AG09309 (cell line): Measurements from ENCODE around the gene IDH3G.

Experiments used
- DNase-seq: peaks from one replicate; pipeline ENCODE4 v3.0.0-alpha.2; 2010; ENCODE audit warnings: low read depth
- H3K4me3 ChIP-seq: 2 replicates; pipeline ENCODE4 v1.5.1; 2011; ENCODE audit warnings: mild to moderate bottlenecking, low read depth, low read length, moderate library complexity; ENCODE audit not compliant: control insufficient read depth
- TF ChIP-seq, protein P1 (sequence below): IDR thresholded peaks from 2 replicates; pipeline ENCODE4 v1.5.1; 2011; ENCODE audit warnings: mild to moderate bottlenecking, low read depth, low read length, inconsistent platforms; ENCODE audit not compliant: insufficient read depth, control insufficient read depth; ENCODE audit errors: missing control alignments

Gene IDH3G

DNA sequence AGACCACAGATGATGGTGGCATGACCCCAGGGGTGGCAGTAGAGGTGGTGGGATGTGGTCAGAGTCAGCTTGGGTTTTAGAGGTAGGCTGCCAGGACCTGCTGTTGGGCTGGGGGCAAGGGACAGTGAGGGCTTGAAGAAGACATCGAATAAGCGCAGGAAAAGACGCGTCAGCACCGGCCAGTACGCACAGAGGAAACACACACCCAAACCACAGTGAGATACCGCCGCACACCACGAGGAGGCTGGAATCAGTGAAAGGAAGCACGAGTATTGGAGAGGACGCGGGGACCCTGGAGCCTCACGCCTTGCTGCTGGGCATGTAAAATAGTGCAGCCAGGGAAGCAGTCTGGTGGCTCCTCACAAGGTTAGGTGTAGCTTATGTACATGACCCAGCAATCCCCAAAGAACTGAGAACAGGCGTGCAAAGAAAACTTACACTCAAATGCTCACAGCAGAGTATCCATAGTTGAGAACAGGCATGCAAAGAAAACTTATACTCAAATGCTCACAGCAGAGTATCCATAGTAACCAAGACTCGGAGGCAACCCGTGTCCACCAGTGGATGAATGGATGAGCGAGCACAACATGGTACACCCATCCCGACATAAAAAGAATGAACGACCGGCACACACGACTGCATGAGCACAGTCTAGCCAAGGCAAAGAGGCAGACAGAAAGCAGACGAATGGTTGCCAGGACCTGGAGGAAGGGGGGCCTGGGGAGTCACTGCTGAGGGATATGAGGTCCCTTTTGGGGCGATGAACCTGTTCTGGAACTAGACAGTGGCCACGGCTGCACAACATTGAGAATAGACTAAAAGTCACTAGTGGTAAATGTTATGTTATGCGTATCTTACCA is 22.9 kb upstream of the IDH3G start:
- no peak for DNase-seq
- TF ChIP-seq, protein P1, sequence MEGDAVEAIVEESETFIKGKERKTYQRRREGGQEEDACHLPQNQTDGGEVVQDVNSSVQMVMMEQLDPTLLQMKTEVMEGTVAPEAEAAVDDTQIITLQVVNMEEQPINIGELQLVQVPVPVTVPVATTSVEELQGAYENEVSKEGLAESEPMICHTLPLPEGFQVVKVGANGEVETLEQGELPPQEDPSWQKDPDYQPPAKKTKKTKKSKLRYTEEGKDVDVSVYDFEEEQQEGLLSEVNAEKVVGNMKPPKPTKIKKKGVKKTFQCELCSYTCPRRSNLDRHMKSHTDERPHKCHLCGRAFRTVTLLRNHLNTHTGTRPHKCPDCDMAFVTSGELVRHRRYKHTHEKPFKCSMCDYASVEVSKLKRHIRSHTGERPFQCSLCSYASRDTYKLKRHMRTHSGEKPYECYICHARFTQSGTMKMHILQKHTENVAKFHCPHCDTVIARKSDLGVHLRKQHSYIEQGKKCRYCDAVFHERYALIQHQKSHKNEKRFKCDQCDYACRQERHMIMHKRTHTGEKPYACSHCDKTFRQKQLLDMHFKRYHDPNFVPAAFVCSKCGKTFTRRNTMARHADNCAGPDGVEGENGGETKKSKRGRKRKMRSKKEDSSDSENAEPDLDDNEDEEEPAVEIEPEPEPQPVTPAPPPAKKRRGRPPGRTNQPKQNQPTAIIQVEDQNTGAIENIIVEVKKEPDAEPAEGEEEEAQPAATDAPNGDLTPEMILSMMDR = no peak
- no peak overlapping the region for H3K4me3 ChIP-seq

DNA sequence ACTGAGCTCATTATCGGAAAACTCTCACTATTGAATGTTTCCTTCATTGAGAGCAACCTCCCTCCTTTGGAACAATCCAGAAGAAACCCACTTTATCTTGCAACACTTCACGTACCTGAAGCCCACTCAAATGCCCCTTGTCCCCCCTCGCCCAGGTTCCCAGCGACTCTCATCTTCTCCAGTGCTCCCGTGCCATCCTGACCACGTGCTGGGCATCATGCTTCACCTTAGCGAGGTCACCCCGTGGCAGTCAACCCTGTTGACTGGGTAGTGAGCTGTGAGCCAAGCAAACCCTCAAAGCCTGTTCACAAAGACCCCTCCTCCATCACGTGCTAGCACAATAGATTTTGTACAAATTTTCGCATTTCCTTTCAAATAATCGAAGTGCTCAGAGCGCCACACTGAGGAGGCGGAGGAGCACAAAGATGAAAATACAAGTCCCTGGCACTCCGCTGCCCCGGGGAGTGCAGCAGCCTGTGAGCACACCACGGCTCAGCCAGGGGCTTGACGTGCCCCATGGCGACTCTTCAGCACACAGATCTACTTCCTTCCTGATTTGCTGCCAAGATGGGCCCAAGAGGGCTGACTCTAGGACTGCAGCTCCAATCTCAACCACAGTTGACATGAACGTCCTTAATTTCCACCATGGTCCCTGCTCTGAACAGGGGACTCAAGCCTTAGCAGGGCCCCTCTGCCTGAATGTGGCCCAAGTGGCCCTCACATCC is 20.6 kb upstream of the IDH3G start:
- H3K4me3 ChIP-seq = no peak overlapping the region
- TF ChIP-seq, protein P1 = no peak
- no peak for DNase-seq

DNA sequence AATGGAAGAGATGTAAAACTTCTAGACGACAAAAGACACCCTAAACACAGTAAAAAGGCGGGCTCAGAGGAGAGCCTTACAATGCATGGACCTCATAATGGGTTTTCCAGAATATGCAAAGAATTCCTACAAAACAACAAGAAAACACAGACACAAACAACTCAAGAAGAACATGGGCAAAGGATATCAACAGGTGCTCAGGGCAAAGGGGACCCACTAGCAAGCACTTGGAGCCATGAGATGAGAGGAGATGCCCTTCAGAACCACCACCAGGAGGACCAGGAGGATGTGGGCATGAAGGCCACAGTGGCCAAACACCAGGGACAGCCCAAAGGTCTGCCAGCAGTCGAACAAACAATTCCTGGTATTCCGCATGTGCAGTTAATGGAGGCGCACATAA is 19.0 kb upstream of the IDH3G start:
- no peak for DNase-seq
- H3K4me3 ChIP-seq = no peak overlapping the region
- TF ChIP-seq, protein P1 = no peak

DNA sequence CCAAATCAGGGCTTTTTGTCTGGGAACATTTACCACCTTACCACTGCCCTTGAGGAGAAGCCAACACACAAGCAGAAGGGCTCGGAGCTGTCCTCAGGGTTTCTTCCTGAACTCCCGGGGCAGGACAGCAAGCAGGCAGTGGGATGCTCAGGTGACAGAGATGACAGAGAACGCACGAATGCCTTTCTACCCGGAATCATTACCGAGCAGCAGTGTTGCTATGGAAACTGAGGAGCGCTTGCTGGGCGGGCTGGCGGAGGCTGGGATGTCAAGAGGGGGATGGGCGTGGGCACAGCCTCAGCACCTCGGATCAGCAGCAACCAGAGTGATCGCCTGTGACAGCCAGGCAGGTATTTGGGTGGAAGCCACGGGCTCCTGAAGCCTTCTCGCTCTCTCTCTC is 18.0 kb upstream of the IDH3G start:
- no peak overlapping the region for H3K4me3 ChIP-seq
- TF ChIP-seq, protein P1 = no peak
- no peak for DNase-seq

DNA sequence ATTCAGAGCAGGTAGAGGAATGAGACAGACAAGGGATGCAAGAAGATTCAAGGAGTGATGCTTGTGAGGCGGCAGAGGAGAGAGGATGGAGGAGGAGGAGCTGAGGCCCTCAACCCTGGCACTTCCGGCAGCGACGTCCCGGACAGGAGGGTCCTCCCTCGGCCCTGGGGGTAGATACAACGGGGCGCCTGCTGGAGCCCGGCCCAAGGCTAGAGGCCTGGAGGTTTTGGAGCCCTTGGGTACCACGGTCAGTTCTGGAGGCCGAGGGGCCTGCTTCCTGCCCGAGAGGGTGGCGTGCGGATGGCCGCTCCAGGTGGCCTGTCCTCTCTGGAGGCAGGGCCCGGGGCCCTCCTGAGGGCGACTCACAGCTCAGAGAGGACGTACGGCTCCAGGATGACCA is 13.8 kb upstream of the IDH3G start:
- DNase-seq = no peak
- TF ChIP-seq, protein P1 = no peak
- H3K4me3 ChIP-seq = no peak overlapping the region

DNA sequence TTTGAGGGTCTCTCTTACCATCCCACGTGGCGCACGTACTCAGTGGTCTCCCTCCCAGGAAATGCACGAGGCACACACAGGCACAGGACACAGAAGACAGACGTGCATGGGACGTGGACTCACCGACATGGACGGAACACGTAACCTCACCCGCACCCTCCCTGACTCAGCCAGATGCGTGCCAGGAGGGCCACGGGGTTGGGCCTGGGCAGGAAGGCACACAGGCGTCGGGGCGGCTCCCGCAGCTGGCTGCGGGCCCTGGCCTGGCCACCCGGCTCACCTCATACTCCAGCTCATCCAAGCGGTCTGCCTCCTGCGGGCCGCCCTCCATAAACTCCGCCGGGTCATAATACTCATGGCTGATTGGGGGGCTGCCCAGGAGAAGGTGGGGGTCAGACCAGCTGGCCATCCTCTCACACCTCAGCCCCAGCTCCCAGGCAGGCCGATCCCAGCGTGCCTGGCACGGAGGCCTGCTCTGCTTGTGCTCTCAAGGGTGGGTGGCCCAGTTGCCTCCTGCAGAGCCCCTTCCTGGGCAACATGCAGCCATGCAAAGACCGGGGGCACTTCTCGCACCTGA is 12.9 kb upstream of the IDH3G start:
- TF ChIP-seq, protein P1 = no peak
- DNase-seq = no peak
- H3K4me3 ChIP-seq = no peak overlapping the region
